A549 (cell line): Measurements from ENCODE around the gene LGI2.

ENCODE experiments used
- BHLHE40 ChIP-seq: IDR thresholded peaks from 2 replicates; pipeline ENCODE4 v1.6.1; 2012; ENCODE audit warnings: low read depth, low read length, inconsistent platforms
- CHD2 ChIP-seq: fragments of 150-350 bp; IDR thresholded peaks from 2 replicates; pipeline ENCODE4 v1.6.1; 2014; ENCODE audit warnings: low read length; ENCODE audit not compliant: partially characterized antibody
- EP300 ChIP-seq, 2 experiments: fragments of >200 bp; sonication (Bioruptor Twin); formaldehyde crosslinking; IDR thresholded peaks; 2 replicates in 1 of 2; 3 replicates in 1 of 2; pipeline ENCODE4 v1.6.1; 2016 to 2017
- GATA3 ChIP-seq: IDR thresholded peaks from 2 replicates; pipeline ENCODE4 v1.6.1; 2012; ENCODE audit warnings: borderline replicate concordance
- POLR2A ChIP-seq: IDR thresholded peaks from 2 replicates; pipeline ENCODE4 v1.6.1; 2012; ENCODE audit warnings: mild to moderate bottlenecking, low read length
- POLR2AphosphoS2 ChIP-seq: conservative IDR thresholded peaks from 2 replicates; pipeline ENCODE4 v1.6.1; 2012; ENCODE audit warnings: low read length, improper control_type of control experiment, inconsistent platforms
- RAD21 ChIP-seq, 2 experiments: fragments of >200 bp in 1 of 2; sonication (Bioruptor Twin) in 1 of 2; formaldehyde crosslinking in 1 of 2; IDR thresholded peaks in 1 of 2; conservative IDR thresholded peaks in 1 of 2; 2 replicates in 1 of 2; 3 replicates in 1 of 2; pipeline ENCODE4 v1.6.1; 2012 to 2018; ENCODE audit warnings: inconsistent platforms in 1 of 2
- RCOR1 ChIP-seq: fragments of 150-350 bp; IDR thresholded peaks from 2 replicates; pipeline ENCODE4 v1.6.1; 2014; ENCODE audit warnings: antibody characterized with exemption, low read length, low read depth
- RFX5 ChIP-seq: fragments of 450-650 bp; IDR thresholded peaks from 2 replicates; pipeline ENCODE4 v1.7.1; 2014; ENCODE audit warnings: antibody characterized with exemption, mild to moderate bottlenecking, moderate library complexity
- SMC3 ChIP-seq: fragments of >200 bp; sonication (Bioruptor Twin); formaldehyde crosslinking; IDR thresholded peaks from 3 replicates; pipeline ENCODE4 v1.6.1; 2018; ENCODE audit warnings: inconsistent platforms
- ZC3H11A ChIP-seq: fragments of 450-650 bp; IDR thresholded peaks from 2 replicates; pipeline ENCODE4 v1.6.1; 2014; ENCODE audit warnings: antibody characterized with exemption, mild to moderate bottlenecking
- TF ChIP-seq, protein P1 (sequence below): fragments of >200 bp; sonication (Bioruptor Twin); formaldehyde crosslinking; IDR thresholded peaks from 3 replicates; pipeline ENCODE4 v1.5.1; 2016
- TF ChIP-seq, protein P2 (sequence below): fragments of 250-450 bp; sonication (Bioruptor Pico); IDR thresholded peaks from 2 replicates; pipeline ENCODE4 v1.5.0; 2021; ENCODE audit warnings: mild to moderate bottlenecking, moderate library complexity, borderline replicate concordance
- TF ChIP-seq, protein P3 (sequence below): IDR thresholded peaks from 2 replicates; pipeline ENCODE4 v1.6.1; 2012

DNA sequence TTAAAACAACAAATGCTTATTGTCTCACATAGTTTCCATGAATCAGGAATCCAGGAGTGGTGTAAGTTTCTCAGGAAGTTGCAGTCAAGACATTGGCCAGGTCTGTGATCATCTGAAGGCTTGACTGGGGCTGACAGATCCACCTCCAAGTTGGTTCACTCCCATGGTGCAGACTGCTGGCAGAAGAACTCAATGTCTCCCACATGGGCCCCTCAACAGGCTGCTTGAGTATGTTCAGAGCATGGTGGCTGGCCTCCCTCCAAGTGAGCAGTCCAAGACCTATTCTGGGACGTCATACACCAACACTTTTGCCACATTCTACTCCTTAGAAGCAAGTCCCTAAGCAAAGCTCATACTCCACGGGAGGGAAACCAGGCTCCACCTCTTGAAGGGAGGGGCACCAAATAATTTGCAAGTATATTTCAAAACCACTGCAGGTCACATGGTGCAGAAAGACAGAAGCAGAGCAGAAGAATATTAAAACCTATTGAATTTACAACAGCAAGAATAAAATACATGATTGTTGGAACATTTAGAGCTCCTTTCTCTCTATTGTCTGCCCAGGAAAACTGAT, 35.3 kb downstream of the LGI2 start:
- TF ChIP-seq RAD21 (conservative IDR thresholded peaks at IDR 0.05 in 1 of 2, IDR thresholded peaks at IDR 0.05 in 1 of 2): no peak
- TF ChIP-seq, protein P1, sequence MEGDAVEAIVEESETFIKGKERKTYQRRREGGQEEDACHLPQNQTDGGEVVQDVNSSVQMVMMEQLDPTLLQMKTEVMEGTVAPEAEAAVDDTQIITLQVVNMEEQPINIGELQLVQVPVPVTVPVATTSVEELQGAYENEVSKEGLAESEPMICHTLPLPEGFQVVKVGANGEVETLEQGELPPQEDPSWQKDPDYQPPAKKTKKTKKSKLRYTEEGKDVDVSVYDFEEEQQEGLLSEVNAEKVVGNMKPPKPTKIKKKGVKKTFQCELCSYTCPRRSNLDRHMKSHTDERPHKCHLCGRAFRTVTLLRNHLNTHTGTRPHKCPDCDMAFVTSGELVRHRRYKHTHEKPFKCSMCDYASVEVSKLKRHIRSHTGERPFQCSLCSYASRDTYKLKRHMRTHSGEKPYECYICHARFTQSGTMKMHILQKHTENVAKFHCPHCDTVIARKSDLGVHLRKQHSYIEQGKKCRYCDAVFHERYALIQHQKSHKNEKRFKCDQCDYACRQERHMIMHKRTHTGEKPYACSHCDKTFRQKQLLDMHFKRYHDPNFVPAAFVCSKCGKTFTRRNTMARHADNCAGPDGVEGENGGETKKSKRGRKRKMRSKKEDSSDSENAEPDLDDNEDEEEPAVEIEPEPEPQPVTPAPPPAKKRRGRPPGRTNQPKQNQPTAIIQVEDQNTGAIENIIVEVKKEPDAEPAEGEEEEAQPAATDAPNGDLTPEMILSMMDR: no peak
- TF ChIP-seq POLR2A: no peak
- no peak for TF ChIP-seq CHD2
- no peak for TF ChIP-seq SMC3
- no peak for TF ChIP-seq EP300 (IDR thresholded peaks at IDR 0.05)
- no peak for TF ChIP-seq POLR2AphosphoS2
- no peak for TF ChIP-seq ZC3H11A
- TF ChIP-seq GATA3: no peak
- TF ChIP-seq, protein P2, sequence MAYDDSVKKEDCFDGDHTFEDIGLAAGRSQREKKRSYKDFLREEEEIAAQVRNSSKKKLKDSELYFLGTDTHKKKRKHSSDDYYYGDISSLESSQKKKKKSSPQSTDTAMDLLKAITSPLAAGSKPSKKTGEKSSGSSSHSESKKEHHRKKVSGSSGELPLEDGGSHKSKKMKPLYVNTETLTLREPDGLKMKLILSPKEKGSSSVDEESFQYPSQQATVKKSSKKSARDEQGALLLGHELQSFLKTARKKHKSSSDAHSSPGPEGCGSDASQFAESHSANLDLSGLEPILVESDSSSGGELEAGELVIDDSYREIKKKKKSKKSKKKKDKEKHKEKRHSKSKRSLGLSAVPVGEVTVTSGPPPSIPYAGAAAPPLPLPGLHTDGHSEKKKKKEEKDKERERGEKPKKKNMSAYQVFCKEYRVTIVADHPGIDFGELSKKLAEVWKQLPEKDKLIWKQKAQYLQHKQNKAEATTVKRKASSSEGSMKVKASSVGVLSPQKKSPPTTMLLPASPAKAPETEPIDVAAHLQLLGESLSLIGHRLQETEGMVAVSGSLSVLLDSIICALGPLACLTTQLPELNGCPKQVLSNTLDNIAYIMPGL (CRISPR knock-in tag): no peak
- TF ChIP-seq, protein P3, sequence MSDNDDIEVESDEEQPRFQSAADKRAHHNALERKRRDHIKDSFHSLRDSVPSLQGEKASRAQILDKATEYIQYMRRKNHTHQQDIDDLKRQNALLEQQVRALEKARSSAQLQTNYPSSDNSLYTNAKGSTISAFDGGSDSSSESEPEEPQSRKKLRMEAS: no peak
- no peak for TF ChIP-seq RCOR1
- TF ChIP-seq BHLHE40: no peak
- no peak for TF ChIP-seq RFX5
